HuH-7.5 (cell line): ENCODE measurements around the gene C12orf42.

Experiments used
- DNase-seq: peaks from one replicate; pipeline ENCODE4 v3.0.0; 2011; ENCODE audit warnings: low spot score

C12orf42 gene

DNA sequence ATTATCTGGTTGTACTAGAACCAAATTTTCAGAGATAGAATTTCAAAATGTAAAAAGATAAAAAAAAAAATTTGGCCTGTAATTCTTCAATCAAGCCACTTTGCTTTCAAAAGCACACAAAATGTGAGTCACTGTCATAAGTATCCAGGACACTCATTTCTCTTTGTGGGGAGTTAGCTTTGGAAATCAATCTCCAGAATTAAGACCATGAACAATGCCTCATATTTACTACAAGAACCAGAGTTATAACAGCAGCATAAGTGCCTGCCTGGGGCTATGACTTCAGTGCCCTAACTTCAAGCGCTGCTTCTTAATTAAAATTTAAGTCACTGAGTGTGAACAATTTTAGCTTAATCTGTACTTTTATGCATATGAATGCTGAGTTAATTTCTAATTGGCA lies 162.1 kb downstream of the C12orf42 start:
- no peak for DNase-seq

DNA sequence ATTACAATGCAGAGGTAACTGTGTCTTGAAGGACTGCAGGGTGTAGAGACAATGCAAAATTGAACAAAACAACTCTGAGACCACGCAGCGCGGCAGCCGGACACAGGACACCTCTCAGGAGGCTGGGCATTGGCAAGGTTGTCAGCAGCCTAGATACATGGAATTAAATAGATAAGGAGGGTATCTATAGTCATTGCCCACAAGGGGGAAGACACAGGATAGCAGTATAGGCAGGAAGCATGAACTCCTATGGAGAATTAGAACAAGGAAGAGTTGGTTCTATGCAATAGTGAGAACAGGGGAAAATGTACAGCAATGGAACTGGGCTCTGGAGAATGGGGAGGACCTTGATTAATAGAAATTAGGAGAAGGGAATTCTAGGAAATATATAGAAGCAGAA lies 164.1 kb downstream of the C12orf42 start:
- no peak for DNase-seq

DNA sequence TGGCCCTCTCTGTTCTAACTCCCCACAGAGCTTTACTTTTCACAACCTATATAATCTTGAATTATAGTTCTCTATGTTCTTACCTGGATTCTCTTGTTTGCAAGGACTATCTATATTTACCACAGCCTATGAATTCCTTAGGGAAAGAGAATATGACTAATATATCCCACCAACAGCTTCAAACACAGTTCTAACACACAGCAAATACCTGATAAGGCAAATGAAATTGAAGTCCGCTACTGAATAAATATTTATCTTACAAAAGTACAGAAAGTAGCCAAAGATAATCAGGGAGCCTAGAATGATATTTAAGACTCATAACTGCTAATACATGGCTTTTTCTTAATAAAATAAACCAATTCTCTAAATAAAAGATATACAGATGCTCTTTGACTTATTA lies 165.1 kb downstream of the C12orf42 start:
- DNase-seq: no peak

DNA sequence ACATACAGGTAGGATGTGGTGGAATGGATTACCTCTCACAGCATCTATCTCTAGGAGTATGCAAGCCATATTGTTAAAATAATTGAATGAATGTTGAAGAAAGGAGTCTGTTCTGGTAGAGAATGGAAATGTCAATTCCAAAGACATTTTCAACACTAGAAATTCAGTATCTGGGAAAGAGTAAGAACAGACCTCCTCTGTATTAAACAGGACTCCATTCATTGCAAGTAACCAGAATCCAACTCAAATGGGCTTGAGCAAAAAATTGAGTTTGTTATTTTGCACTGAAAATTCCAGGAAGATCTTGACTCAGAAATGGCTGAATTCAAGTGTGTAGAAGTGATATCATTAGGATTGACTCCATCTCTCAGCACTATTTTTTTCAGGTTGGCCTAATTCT lies 168.1 kb downstream of the C12orf42 start:
- no peak for DNase-seq

DNA sequence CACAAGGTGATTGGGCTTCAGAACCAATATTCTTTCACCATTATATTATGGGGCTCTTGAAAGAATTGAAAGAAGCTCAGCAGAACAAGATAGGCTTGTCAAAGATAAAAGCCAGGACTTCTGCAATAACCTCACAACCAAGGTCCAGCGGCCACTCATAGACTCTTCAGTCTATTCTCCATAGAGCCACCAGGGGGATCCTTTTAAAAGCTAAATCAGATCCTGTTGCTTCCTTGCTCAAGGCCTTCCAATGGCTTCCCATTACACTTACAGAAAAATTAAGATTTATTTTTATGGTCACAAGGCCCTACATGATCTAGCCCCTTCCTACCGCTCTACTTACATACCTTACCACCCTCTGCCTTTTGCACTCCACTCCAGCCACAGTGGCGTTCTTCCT lies 169.6 kb downstream of the C12orf42 start:
- DNase-seq: peak; percentile 46

DNA sequence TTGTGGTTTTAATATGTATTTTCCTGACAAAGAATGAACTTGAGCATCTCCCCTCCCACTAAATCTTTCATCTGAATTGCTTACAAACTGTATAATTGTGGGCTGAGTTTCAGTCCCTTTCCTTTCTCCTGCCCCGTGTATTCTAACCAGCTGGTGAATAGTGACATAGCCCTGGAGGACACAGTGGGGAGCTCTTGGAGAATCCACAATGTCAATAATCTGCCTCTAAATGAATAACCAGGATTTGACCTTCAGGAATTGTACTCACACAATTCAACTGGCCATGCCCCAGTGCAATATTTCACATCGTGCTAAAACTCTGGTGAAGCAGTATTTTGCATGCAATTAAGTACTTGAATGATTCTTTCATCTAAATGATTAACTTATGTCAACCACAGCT lies 177.2 kb downstream of the C12orf42 start:
- peak; percentile 13 for DNase-seq

DNA sequence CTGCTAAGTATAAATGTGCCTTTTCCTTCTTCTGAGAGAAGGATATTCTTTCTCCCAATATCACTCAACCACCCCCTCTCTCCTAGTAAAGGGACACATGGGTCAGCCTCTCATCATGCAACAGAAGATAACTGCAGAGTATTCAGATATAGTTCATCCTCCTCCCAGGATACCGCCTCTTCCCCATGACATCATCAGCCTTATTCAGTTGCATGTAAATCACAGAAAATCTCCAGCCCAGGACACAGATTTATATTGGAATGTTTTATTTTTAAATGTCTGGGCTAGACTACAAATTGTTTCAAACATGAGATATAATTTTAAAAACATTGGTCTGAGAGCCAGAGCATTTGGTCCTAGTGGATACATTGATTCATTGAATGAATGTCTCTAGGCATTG lies 178.5 kb downstream of the C12orf42 start:
- DNase-seq: no peak

DNA sequence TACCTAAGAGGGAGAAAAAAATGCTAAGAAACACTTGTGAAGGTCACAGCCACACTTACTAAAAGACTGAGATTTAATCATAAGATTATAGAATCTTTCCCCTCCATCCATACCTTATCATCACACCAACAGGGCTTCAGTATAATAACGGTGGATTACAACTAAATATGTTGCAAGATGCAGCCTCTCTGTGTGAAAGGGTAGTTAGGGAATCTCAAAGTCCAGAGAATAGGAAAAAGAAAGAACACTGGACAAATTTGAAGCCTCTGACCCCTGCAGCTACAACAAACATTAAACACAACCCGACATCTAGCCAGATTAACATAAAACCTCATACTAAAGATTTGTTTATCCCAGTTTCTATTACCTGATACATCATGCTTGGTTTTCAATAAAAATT lies 181.0 kb downstream of the C12orf42 start:
- no peak for DNase-seq

DNA sequence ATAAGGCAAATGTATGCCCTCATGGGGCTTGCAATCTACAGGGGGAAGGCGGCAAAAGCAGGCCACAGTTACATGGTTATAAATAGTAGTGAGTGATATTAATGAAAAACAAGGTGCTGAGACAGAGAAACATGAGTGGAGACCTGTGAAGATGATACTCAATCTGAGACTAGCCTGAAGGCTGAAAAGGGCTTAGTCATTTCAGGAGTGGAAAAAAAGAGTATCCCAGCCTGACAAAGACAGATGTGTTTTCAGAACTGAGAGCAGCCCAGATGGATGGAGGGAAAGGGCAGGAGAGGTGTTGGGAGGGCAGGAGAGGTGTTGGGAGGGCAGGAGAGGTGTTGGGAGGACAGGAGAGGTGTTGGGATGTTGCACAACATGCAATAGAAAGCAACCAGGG lies 181.9 kb downstream of the C12orf42 start:
- no peak for DNase-seq

DNA sequence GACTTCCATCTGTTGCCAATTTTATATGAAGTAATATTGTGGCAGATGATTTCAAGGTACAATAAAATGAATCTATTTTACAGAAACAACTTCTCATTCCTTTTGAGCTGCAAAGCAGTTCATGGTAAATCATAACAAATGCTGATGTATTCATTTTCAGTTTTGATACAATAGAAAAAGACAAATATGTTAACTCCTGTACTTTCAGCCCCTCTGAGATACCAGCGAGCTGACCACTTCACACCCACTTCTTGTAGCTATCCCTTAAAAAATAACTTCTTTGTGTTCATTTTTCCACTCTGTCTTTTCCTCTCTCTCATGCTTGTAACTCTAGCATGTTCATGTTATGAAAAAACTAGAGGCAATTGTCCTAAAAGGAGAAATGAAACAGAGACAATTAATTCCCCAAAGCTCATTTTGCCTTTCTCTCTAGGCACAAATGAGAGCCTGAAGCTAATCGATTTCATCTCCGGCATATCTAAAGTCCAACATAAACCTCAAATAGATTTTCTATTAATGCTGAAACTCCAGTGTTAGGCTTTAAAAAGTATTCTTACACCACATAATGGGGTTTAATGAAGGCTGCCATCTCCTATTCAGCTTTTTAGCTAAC lies 182.9 kb downstream of the C12orf42 start:
- no peak for DNase-seq

DNA sequence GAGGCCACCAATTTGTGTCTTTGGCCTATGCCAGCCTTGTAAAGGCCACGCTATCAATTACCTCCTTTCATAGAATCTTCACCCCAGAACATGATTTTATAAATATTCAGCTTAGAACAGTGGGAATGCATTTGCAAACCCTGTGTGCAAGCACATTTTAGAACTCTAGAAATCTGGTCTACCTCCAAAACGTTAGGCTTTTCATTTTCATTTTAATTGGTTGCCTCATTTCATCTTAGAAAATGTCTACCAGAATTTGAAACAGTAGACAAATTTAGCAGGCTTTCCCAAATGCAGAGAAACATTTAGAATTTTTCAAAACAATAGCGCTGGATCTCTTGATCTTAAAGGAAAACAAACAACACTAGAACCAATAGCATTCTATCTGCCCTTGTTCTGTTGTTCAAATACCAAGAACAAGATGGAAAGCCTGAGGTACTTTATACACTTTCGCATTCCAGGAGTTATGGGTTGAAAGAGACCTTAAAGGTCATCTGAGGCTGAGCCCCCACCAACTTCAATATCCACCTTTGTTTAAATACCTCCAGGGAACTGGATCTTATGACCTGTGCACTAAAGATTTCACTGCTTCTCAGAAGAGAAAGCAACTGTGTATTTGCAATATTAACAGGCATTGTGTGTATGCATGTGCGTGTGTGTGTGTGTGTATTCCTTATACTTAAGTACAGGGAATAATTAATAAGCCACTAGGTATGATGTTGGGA lies 185.1 kb downstream of the C12orf42 start:
- no peak for DNase-seq

DNA sequence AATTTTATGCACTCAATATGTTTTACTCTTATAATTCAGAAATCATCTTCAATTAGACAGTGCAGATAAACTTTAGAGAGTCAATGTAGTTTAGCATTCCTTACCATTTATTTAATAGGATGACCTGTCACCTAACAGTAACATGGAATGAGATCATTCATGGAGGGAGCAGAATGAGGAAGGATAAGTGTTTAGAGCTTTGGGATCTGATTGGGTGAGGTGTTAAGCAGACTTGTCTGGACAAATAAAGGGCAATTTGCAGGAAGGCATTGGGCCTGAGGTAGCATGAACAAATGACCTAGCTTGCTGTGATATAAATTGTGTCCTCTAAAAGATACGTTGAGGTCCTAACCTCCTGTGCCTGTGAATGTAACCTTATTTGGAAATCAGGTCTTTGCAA lies 187.4 kb downstream of the C12orf42 start:
- DNase-seq: no peak

DNA sequence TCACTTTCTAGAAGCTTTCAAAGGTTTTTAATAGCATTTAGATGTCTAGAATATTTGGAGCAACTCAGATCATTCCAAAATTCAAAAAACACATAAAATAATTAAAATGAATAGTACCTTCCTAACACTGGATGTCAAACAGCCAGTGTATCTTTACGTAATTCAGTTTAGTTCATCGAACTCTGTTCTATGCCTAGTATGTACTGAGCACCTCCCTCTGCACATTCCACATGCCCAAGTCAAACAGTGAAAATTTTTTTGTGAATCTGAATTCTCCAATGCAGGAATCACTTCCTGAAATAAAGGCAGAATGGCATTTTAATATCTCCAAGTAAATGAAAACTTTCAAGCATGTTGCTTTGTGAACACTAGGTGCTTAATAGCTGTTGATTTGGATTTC lies 192.3 kb downstream of the C12orf42 start:
- DNase-seq: peak; percentile 15

DNA sequence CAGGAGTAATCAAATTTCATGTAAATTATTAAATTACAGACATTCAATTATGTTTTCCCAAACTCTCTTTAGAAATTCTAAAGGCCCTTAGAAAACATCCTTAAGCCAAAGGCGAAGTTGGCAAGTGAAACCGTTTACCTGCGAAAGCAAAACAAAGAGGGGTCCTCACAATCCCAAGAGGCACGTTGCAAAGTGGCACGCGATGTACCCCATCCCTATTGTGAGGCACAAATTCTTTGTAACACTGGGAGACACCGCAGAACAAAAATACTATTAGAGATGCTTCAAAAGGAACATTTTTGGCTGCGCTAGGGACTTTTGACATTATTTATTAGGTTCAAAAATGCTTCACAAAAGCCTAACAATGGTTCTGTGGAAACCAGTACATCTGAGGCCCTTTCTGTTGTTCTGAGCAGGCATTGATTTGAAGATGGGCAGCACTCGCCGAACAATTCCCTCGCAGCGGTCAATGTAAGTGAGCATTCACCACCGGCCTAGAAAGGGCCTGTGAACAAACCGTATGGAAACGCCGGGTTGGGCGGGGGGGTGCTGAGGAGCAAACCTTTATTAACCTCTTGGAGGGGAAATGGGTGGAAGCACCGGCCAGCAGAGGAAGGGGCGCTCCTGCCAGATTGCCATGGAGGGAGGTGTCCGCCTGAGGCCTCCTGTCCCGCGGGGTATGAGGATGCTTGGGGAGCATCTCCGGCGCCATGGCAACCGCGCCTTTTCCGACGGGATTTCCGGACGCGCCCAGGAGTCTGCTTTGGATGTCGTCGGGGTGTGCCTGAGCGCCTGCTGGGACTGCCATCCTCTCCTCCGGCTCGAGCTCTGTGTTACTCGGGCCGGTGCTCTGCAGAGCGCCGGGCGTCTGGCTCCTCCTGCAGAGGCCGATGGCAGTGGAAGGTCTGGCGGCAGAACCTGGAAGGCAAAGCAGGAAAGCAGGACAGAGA lies 193.9 kb downstream of the C12orf42 start:
- no peak for DNase-seq

DNA sequence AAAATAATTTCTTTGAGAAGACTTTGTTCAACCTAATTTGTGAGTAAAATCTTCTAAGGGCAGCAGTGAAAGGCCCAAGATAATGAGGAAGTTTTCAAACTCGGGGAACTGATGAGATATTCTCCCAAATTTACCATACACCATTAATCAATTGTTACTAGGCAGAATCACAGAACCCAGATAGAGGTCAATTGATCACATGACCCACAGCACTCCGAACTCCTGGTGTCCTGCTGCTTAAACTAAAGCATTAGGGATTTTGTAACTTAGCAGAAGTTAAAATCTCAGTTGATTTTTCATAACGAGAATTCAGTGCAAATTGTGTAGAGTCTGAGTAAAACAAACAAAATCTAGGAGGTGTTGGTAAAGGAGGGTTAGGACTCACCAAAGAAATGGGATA lies 207.8 kb downstream of the C12orf42 start:
- no peak for DNase-seq

DNA sequence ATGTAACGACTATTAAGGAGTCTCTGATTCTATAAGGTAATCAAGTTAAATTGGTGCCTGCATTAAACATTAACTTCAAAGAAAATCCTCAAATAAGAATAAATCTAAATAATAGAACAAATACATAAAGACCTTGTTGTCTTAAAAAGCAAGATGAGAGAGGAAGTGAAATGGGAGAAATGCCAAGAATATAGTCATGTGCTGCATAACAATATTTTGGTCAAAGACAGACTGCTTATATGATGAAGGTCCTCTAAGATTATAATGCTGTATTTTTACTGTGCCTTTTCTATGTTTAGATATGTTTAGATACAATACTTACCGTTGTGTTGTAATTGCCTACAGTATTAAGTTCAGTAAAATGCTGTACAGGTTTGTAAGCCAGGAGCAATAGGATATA lies 213.6 kb downstream of the C12orf42 start:
- DNase-seq: no peak

DNA sequence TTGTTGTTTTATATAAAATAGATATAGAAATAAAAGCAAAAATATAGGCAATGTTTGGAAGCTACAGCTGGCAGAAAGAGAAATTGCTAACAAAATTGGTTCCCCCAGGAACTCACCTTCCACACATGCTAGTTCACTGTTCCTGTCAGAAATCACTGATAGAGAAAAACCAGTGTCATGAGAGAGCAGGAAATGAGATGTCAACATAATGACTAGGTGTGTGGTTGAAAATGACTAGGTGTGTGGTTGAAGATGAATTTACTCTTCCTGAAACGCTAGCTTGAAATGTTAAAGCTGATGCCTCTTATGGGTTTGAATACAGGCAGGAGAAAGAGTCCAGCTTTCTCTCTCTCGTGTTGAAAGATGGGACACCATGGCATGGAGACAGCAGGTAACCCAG lies 216.3 kb downstream of the C12orf42 start:
- DNase-seq: no peak

DNA sequence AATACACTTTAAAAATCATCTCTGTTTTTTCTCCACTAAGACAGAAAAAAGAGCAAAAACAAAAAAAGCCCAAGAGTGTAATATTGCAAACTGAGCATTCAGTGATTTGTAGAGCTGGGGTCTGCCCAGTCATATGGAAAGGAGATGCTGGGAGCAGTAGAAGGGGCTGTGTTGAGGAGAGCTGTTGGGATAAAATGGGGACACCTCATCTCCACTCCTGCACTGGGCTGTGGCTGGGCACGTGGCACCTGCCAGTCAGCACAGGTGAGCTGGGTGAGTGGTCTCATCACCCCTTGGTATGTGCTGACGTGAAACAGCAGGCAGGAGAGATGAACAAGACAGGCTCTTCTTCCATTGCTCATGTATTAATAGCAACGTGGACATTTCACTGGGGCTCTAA lies 217.4 kb downstream of the C12orf42 start:
- DNase-seq: no peak

DNA sequence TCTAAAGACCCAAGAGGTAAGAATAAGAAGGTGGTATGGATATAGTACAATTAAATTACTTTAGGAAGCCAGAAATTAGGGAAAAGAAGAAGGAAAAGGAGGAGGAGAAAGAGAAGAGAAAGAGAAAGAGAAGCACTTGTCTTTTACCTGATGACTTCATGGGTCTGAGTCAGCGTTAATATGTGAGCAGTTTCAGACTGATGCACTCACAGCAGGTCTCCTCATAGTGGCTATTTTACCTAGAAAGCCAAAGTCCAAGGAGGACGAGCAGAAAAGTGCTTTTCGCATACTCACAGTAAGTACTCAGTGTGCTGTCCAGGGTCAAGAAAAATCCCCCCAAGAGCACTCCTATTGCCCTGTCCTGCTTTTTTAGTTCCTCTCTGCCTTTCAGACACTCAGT lies 222.1 kb downstream of the C12orf42 start:
- no peak for DNase-seq

DNA sequence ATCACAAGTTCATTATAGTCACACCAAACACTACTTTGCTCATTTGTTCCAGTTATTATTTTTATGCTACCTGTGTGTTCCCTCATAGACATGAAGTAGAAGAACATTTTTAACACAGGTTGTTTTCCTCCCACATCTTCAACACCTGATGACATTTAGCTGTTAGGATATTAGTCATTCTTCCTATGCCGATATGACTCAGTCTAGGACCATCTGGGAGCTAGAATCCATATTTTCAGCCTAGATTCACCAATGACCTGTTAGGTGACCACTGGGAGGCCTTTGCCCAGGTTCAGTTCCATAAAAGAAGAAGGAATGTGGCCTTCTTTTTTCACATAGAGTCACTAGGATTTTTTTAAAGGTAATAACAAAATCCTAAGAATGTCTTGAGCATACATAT lies 222.8 kb downstream of the C12orf42 start:
- DNase-seq: no peak

DNA sequence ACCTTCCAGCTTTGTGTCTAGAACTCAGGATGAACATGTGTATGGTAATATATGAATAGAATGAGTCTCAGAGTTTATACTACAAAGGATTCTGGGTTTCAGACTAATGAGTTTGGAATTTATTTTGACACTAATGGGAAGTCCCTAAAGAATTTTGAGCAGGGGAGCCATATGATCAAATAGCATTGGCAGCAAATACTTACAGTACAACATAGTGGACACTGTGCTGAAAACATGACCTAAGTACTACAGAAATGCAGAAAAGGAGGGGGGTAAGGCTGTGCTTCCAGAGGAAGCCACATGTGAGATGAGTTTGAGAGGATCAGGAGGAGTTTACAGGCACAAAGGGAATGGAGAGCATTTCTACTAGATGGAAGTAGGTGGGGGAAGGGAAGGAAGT lies 225.8 kb downstream of the C12orf42 start:
- DNase-seq: no peak

DNA sequence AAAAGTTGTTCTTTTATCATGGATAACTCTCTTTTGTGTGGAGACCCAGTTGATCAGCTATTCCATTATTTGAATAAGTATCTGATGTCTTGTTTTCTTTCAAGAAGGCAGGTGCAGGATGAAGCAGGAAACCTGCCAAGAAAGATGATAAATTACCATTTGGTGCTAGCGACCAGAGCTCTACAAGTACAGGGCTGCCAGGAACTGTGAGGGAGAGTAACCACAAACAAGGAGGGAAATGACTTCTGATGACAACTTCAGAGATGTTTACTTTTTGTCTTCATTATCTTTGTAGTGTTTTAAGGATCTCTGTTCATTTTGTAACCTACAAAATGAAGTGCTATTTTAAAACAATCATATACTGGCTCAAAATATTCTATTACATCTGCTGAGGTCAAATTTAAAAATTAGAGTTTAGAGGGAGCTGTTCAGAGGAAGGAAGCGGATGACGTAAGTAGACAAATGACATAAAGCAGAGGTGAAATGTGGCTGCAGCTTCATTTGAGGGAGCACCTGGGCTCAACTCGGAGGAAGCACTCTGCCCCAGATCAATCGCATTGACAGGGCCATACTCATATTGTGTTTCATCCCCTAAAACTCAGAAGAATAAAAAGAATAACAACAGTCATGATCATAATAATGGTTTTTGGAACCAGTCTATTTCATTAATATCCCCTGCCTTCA lies 226.8 kb downstream of the C12orf42 start:
- DNase-seq: no peak
